GM12873 (cell line): ENCODE data around the gene SCD5.

ENCODE experiments used
- TF ChIP-seq, protein P1 (sequence below): IDR thresholded peaks from 2 replicates; pipeline ENCODE4 v1.5.1; 2012; ENCODE audit warnings: low read depth, mild to moderate bottlenecking, moderate library complexity, low read length, control low read depth; ENCODE audit not compliant: insufficient read depth; ENCODE audit errors: missing control alignments

Gene SCD5

DNA sequence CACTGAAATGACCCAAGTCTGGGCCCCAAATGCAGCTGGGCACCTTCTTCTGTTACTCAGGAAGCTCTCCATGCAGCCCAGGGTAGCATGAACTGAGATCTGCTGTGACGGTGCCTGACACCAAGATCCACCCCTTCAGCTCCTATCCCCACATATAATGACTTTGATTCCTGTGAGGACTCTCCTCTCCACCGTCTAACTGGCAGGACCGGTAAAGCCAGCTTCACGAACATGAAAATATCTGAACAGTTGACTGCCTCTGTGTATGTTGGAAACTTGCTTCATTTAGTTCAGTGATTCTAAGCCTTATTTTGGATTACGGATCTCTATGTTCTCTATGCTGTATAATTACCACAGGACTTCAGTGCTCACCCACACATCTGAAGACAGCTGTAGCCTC, 121.3 kb downstream of the SCD5 start:
- TF ChIP-seq, protein P1, sequence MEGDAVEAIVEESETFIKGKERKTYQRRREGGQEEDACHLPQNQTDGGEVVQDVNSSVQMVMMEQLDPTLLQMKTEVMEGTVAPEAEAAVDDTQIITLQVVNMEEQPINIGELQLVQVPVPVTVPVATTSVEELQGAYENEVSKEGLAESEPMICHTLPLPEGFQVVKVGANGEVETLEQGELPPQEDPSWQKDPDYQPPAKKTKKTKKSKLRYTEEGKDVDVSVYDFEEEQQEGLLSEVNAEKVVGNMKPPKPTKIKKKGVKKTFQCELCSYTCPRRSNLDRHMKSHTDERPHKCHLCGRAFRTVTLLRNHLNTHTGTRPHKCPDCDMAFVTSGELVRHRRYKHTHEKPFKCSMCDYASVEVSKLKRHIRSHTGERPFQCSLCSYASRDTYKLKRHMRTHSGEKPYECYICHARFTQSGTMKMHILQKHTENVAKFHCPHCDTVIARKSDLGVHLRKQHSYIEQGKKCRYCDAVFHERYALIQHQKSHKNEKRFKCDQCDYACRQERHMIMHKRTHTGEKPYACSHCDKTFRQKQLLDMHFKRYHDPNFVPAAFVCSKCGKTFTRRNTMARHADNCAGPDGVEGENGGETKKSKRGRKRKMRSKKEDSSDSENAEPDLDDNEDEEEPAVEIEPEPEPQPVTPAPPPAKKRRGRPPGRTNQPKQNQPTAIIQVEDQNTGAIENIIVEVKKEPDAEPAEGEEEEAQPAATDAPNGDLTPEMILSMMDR, result no peak

DNA sequence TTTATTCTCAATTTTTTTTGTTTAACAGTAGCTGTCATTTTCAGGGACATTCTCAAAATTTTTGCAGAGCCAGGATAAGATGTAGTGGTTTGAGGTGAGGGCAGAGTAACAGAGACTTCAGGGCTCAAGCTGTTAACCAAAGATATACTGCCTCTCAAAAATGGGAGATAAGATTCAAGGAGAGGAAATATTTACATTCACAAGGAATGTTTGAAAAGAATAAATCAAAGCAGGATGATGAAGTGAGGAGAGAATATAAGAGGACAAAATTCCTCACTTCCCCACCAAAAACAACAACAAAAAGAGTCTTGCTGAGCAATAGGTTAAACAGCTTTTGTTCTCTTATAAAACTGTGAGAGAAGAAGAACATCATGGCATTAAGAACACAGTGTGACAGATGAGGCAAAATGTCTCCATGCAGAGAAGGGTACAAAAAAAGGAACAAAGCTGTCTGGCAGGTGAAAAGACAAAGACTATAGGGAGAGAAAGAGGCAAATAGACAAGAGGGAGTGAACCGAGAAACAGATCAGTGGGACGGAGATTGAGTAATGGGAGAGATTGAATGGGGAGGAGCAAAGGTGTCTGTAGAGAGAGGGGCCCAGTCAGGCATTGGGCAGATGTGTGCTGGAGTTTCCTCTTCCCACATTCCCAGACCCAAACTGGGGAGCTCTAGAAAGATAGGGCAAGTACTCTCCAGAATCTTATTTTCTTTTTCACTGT, 130.7 kb downstream of the SCD5 start:
- TF ChIP-seq, protein P1, result no peak

DNA sequence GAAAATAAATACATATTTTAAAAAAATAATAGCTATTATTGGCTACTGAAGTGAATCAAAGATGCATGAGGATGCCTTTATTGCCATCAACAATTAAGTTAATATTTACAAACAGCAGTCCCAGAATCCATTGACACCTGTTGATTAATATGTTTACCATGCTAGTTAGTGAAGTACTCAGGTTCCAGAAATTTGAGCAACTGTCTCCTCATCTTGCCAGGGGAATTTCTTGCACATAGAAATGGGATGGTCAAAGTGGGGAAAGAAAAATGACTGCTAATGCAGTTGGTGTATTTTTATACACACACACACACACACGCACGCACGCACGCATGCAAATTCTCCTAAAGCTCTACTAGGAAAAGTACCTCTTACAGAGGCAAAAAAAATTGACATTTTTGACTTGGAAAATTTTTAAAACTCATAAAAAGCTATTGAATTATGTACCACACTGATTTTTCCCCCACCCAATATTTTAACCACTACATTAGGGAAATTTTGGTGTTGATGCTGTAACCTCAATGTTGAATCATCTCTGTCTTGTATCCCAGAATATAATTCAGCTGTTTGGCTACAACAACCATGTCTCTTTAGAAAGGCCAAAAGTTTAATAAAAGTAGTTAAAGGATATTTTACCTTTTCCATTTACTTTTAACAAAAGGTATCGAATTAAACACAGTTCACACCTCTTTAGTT, 131.5 kb downstream of the SCD5 start:
- TF ChIP-seq, protein P1, result no peak

DNA sequence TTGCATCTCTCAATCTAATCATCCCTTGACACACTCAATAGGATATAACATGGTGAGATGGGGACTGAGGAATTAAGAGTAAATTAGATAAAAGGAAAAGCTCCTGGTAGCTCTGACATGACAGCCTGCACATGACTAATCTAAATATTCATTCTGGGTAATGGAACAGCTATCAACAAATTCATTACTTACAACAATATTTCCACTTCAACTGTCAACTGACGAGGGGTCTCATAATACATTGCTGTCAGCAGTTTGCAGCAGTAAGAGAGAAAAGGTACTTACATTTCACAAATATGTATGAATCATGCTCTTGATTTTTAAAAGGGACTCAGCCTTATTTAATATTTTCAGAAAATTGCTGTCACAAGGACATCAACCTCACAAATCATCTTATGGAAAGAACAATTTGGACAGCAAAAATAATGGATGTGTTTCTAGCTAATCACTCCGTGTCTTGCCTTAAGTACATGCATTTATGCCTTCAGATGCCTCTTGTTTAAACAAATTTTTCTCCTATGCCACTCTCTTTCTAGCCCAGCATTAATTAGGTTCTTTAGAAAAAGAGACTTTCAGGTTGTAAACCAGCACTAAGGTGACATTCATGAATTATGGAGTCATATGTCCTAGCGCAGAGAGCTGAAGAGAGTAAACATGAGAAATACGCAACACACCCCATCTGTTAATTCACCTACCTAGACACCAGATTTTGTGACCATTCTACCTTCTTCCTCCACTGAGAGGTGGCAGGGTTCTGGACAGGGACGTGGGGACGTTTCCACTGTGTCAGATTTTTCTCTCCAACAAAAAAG, 137.2 kb downstream of the SCD5 start:
- TF ChIP-seq, protein P1, result no peak

DNA sequence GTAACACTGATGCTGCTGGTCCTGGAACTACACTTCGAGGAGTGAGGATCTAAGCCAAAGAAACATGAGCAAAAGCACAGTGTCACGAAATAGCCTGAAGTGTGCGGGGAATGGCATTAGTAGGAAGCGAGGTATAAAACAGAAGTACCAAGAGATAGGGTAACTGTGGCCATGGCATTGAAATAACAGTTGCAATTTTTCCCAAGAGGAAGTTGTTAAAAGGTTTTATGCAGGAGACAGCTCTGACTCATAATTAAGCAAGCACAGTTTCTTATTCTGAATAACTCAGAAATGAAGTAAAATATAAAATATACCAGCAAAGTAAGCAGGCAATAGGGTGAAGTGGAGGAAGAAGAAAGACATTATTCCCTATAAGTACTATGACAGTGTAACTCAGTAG, 146.5 kb downstream of the SCD5 start:
- TF ChIP-seq, protein P1, result no peak

DNA sequence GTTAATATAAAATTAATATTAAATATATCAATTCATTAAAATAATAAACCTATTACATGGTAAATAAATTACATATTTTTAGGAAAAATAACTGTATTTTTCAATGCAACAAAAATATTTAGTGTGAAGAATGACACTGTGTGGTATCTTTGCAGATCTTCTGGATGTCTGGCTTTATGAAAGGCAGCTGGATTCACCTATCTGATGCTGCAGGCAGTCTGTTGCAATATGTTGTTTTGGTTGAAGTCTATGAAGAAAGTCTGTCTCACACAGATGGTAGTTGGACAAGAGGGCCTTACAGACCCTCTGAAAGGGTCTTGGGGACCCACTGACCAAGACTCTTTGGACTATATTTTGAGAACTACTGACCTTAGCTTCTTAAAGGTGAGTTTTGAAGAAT, 147.7 kb downstream of the SCD5 start:
- TF ChIP-seq, protein P1, result no peak

DNA sequence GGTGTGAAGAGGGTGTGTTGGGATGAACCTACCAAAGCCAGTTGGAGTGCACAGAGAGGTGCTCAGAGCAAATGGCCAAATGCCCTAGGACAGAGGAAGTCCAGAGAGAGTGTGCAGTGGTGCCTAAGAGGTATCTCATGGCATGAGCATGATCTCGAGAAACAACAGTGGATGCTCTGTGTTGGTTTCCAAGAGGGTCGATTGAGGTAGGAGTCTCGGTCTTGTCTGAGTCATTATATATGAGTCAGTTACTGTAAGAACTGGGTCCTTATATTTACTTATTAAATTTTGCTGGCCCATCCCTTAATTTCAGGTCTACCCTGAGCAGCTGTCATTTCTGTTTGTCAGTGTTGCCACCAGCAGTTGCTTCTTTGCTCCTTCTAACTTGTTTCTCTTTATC, 150.2 kb downstream of the SCD5 start:
- TF ChIP-seq, protein P1, result no peak
